Measurements from ENCODE around the gene UTP4.

- TF ChIP-seq CTCF (IDR thresholded peaks at IDR 0.05): peak; percentile 81
- TF ChIP-seq EZH2 (IDR thresholded peaks at IDR 0.05): no peak
Measured at GRCh38 chr16:69112285-69113129, 19.9 kb upstream of the UTP4 start.
